Germinal center (tissue), 1 donor: Measurements from ENCODE around the gene PLEKHA1.

ENCODE experiments used
- DNase-seq: peaks from one replicate; pipeline ENCODE4 v3.0.0; 2012; ENCODE audit warnings: mixed read lengths, low spot score

The PLEKHA1 gene

GRCh38 chr10:122422266-122422989, 47.9 kb downstream of the PLEKHA1 start:
- DNase-seq = no peak

GRCh38 chr10:122424059-122424458, 49.6 kb downstream of the PLEKHA1 start:
- no peak for DNase-seq

- no peak for DNase-seq
These were observed 52.3 kb downstream of the PLEKHA1 start for GRCh38 chr10:122426829-122427228.

GRCh38 chr10:122427280-122427679, 52.8 kb downstream of the PLEKHA1 start:
- no peak for DNase-seq

- peak; percentile 24 for DNase-seq
These were observed 60.8 kb downstream of the PLEKHA1 start for GRCh38 chr10:122435212-122435827.

GRCh38 chr10:122441961-122442360, 67.5 kb downstream of the PLEKHA1 start:
- no peak for DNase-seq

GRCh38 chr10:122445469-122445868, 71.0 kb downstream of the PLEKHA1 start:
- DNase-seq = no peak

- no peak for DNase-seq
These were observed 71.4 kb downstream of the PLEKHA1 start for GRCh38 chr10:122445904-122446303.

- DNase-seq = no peak
These were observed 72.3 kb downstream of the PLEKHA1 start for GRCh38 chr10:122446668-122447423.

GRCh38 chr10:122448600-122448999, 74.1 kb downstream of the PLEKHA1 start:
- no peak for DNase-seq

- no peak for DNase-seq
These were observed 74.6 kb downstream of the PLEKHA1 start for GRCh38 chr10:122449153-122449552.

GRCh38 chr10:122450353-122450990, 76.0 kb downstream of the PLEKHA1 start:
- DNase-seq = no peak

GRCh38 chr10:122454071-122454470, 79.6 kb downstream of the PLEKHA1 start:
- no peak for DNase-seq

- no peak for DNase-seq
These were observed 80.1 kb downstream of the PLEKHA1 start, which contains the start of gene ARMS2 for GRCh38 chr10:122454603-122455080. Gene ARMS2, plus strand, starts transcription at chr10:122454653. Its CDS starts 75 bp downstream, at chr10:122454728.

GRCh38 chr10:122455376-122456079, 81.0 kb downstream of the PLEKHA1 start:
- DNase-seq = no peak

GRCh38 chr10:122457934-122458333, 83.4 kb downstream of the PLEKHA1 start:
- DNase-seq = no peak

GRCh38 chr10:122458693-122459092, 84.2 kb downstream of the PLEKHA1 start:
- no peak for DNase-seq

- DNase-seq = no peak
These were observed 85.2 kb downstream of the PLEKHA1 start for GRCh38 chr10:122459561-122460273.

- DNase-seq = no peak
These were observed 86.4 kb downstream of the PLEKHA1 start for GRCh38 chr10:122460891-122461293.

GRCh38 chr10:122461367-122461728, 86.8 kb downstream of the PLEKHA1 start, which contains the start of gene HTRA1:
Gene HTRA1, plus strand, starts transcription at chr10:122461553. Its CDS starts 100 bp downstream, at chr10:122461653.
- DNase-seq = no peak
